HG03066 (cell line): Measurements from ENCODE around the gene EAPP.
A peak's percentile ranks its signal among the peaks of the same experiment; 100 is the strongest.
"Not testable (repeated sequence)": the region's sequence is repeated elsewhere in the genome, so short reads cannot be mapped to it uniquely, and the experiment has no call there.

Experiments
- ATAC-seq: cut with Tn5 transposase; IDR thresholded peaks from one replicate; pipeline ENCODE4 v1.9.1; 2021; ENCODE audit warnings: low read depth; ENCODE audit not compliant: unreplicated experiment

EAPP gene

DNA sequence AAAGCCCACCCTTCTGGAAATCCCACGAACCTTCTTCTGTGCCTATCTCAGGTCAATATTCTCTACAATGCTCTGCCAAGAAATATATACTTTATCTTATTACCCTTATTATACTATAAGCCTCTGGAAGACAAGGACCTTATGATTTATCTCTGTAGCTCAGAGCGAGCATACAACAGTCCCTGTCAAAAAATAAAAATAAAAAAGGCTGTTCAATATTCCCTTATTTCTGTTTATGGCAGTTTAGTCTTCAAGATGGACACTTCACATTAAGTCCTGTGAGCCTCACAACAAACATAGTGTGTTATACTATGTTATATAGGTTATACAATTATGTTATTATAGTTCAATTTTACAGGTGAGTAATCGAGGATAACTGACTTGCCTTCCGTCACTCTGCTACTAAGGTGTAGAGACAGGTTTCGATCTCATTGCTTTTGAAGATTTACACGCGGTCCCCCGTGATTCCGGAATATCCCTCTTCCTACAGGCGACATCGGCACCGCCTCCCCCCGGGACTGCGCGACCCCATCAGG is 562 bp downstream of the EAPP start:
- ATAC-seq: peak; percentile 14

DNA sequence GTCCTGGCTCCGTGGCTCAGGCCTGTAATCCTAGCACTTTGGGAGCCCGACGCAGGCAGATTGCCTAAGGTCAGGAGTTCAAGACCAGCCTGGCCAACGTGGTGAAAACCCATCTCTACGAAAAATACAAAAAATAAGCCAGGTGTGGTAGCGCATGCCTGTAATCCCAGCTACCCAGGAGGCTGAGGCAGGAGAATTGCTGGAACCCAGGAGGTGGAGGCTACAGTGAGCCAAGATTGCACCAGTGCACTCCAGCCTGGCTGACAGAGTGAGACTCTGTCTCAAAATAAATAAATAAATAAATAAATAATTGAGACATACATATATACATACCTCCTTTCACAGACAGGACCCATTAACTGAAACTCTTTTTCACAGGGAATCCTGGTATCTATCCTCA is 1.4 kb downstream of the EAPP start:
- not testable (repeated sequence) for ATAC-seq

DNA sequence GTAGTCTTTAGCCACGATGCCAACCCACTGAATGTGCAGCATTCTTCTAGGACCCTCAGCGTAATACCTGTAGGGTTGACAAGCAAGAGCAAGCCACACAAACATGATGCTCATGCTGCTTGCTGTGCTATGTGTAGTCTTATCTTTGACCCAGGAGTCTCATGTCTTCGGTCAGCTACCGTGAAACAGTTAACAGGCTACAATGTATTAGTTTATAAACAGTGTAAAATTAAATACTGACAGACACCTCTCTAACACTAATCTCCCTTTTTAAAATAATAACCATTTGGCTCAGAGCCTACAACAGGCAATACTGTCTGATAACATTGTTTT is 1.9 kb downstream of the EAPP start:
- no peak for ATAC-seq

DNA sequence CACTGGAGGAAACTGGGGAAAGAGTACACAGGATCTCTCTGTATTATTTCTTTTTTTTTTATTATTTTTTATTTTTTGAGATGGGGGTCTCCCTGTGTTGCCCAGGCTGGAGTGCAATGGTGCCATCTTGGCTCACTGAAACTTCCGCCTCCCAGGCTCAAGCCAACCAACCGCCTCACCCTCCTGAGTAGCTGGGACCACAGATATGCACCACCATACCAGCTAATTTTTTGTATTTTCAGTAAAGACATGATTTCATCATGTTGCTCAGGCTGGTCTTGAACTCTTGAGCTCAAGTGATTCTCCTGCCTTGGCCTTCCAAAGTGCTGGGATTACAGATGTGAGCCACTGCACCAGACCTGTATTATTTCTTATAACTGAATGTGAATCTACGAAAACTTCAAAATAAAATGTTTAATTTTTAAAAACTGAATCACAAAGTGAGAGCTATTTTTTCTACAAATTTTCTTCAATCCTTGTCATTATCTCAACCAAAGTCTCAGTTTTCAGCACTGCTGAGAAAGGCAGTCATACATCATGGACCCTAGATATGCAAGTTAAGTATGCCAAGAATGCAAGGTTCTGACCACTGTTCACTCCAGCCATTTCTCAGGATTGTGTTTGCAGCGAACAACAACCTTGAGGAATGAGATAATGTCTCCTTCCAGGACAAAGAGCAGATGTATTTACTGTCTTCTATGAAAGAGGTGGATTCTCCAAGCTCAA is 2.4 kb downstream of the EAPP start:
- no peak for ATAC-seq

DNA sequence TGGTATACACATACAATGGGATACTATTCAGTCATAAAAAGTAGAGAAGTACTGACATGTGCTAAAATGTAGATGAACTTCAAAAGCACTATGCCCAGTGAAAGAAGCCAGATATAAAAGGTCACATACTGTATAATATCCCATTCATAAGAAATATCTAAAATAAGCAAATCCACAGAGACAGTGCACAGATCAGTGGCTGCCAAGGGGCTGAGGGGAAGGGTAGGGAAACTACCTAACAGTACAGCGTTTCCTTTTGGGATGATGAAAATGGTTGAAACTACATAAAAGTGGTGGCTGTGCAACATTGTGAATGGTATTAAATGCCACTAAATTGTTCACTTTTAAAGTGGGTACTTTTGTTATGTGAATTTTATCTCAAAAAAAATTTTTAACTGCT is 11.9 kb downstream of the EAPP start:
- ATAC-seq: no peak

DNA sequence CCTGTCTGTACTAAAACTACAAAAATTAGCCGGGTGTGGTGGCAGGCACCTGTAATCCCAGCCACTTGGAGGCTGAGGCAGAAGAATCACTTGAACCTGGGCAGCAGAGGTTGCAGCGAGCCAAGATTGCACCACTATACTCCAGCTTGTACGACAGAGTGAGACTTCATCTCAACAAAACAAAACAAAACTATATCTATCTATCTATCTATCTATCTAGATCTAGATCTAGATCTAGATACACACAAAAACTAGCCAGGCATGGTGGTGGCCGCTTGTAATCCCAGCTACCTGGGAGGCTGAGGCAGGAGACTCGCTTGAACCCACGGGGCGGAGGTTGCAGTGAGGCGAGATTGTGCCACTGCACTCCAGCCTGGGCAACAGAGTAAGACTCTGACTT is 15.3 kb downstream of the EAPP start:
- ATAC-seq: not testable (repeated sequence)

DNA sequence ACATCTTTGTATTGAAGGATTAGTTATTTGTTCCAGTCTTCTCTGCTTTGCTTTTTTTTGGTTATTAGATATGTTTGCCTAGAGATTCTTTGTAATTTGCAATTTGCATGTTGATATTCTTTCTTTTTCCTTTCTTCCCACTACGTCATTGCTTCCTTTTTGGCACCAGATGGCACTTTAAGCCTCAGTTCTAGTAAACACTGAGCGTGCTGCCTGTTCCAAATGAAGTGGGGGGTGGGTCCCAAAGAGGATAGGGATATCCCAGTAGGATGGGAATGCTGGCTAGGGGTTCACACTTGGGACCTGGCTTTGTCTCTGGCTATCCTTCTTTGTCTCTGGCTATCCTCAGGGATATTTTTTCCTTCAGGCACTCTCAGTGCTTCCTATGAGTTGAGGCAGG is 17.0 kb downstream of the EAPP start:
- no peak for ATAC-seq

DNA sequence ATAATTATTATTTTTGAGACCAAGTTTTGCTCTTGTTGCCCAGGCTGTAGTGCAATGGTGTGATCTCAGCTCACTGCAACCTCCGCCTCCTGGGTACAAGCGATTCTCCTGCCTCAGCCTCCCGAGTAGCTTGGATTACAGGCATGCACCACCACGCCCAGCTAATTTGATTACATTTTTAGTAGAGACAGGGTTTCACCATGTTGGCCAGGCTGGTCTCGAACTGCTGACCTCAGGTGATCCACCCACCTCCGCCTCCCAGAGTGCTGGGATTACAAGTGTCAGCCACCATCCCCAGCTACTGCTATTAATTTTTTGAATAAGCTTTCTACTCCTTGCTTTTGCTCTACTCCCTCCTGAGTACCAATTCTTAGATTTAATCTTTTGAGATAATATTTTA is 18.4 kb downstream of the EAPP start:
- ATAC-seq: not testable (repeated sequence)

DNA sequence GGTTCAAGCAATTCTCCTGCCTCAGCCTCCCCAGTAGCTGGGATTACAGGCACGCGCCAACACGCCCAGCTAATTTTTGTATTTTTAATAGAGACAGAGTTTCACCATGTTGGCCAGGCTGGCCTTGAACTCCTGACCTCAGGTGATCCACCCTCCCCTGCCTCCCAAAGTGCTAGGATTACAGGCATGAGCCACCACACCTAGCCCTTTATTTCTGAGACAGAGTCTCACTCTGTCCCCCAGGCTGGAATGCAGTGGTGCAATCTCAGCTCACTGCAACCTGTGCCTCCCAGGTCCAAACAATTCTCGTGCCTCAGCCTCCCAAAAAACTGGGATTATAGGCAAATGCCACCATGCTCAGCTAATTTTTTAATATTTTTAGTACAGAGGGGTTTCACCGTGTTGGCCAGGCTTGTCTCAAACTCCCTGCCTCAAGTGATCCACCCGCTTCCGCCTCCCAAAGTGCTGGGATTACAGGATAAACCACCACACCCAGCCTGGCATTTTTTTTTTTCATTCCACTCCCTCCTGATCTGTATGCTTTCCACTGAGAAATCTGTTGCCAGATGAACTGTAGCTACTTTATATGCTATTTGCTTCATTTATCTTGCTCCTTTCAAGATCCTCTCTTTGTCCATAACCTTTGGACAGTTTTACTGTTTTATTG is 19.1 kb downstream of the EAPP start:
- ATAC-seq: not testable (repeated sequence)

DNA sequence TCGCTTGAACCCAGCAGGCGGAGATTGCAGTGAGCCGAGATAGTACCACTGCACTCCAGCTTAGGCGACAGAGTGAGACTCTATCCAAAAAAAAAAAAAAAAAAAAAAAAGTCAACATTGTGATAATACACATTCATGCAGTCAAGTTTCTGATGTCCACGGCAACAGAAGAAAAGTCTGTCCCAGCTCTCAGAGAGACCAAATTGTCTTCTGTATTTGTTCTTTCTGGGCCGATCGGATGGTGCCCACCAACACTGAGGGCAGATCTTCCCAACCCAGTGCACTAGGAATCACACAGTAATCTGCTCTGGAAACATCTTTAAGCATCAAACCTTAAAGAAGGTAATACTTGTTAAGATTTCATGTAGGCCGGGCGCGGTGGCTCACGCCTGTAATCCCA is 31.6 kb downstream of the EAPP start:
- no peak for ATAC-seq

DNA sequence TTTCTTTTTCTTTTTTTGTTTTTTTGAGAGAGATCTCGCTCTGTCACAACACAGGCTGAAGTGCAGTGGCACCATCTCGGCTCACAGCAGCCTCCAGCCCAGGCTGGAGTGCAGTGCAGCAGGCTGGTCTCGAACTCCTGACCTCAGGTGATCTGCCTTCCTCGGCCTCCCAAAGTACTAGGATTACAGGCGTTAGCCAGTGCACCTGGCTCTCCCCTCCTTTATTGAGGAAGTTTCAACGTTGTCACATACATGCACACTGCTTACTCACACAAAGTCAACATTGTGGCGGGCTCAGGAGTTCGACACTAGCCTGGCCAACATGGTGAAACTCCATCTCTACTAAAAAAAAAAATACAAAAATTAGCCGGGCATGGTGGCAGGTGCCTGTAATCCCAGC is 32.0 kb downstream of the EAPP start:
- ATAC-seq: no peak

DNA sequence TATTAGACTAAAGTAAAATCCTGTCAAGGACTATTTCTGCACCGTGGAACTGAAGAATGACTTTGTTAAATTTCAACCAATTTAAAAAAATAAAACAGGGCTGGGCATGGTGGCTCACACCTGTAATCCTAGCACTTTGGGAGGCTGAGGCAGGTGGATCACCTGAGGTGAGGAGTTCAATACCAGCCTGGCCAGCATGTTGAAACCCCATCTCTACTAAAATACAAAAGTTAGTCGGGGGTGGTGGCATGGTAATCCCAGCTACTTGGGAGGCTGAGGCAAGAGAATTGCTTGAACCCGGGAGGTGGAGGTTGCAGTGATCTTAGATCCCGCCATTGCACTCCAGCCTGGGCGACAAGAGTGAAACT is 34.4 kb downstream of the EAPP start:
- not testable (repeated sequence) for ATAC-seq

DNA sequence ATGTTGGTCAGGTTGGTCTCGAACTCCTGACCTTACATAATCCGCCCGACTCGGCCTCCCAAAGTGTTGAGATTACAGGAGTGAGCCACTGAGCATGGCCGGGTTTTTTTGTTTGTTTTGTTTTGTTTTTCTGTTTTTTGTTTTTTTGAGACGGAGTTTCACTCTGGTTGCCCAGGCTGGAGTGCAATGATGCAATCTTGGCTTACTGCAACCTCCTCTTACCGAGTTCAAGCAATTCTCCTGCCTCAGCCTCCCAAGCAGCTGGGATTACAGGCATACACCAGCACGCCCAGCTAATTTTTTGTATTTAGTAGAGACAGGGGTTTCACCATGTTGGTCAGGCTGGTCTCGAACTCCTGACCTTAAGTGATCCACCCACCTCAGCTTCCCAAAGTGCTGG is 35.5 kb downstream of the EAPP start:
- ATAC-seq: not testable (repeated sequence)

DNA sequence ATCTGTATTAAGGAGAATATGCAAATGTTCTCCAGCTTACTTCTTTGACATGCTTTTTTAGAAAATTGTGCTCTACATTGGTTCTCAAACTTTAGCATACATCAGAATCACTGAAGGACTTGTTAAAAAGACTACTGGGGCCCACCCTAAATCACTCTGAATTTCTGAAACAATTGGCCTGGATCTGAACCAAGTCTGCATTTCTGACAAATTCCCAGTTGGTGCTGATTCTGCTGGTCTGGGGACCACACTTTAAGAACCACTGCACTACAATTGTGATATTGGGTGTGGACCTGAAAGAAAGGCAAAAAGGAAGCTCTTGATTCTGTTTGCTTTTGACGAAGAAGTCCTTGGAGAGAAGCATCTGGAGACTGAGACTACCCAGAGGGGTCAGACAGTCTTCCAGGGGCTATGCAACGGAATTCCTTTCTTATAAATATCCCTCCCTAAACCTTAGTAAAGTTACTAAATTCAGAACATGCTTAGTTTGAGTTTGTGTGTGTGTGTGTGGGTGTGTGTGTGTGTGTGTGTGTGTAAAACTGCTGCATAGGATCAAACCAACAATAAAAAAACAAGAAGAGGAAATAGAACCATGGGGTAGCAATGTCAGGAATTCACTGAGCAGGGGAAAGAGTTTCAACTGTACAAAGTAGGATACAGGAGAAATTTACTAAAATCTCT is 36.8 kb downstream of the EAPP start:
- no peak for ATAC-seq

DNA sequence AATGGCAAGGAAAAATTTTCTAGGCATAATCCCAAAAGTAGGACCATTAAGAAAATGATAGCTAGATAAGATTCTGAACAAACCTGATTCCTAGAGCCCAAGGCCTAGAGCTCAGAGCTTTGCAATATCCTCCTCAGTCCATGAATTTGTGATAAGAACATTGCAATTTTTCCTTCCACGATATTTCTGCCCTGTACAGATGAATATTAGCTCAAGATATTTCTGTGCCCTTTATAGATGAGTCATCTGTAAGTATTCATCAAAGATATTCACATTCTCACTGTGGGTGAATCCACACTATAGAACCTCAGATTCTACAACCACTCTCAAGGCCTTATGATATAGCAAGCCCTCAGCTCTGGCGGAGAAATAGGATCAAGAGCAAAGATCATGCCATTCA is 37.5 kb downstream of the EAPP start:
- ATAC-seq: no peak

DNA sequence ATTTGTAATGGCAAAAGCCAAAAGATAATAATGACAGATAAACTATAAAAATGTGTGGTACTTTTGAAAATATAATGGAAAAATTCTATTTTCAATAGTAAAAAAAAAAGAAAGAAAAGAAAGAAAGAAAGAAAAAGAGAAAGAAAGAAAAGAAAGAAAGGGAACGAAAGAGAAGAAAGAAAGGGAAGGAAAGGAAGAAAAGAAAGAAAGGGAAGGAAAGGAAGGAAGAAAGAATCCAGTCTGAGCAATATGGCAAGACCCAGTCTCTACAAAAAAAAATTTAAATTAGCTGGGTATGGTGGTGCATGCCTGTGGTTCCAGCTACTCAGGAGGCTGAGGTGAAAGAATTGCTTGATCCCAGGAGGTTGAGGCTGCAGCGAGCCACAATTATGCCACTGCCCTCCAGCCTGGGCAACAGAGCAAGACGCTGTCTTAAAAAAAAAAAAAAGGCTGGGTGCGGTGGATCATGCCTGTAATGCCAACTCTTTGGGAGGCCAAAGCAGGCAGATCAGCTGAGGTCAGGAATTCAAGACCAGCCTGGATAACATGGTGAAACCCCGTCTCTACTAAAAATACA is 38.4 kb downstream of the EAPP start:
- ATAC-seq: no peak

DNA sequence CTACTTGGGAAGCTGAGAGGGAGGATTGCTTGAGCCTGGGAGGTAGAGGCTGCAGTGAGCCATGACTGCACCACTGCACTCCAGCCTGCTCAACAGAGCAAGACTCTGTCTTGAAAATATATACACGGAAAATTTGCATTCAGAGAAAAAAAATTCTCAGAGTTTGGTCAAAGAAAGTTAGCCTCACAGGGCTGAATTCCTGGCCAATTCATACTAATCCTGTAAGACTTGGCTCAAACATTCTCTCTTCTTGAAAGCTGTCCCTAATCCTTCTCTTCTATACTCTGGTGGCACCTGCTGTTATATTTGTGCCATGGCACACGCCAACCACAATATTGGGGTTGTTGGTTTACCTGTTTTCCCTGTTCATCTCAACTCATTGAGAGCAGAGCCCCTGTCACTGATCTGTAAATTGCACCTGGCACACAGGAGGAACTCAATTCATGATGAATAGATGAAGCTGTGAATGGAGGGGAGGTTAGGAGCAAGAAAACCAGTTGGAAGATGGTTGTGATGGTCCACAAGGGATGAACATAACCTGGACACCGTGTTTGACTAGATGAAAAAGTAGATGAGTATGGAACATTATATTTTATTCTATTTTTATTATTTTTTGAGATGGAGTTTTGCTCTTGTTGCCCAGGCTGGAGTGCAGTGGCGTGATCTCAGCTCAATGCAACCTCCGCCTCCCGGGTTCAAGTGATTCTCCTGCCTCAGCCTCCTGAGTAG is 40.7 kb downstream of the EAPP start:
- no peak for ATAC-seq

DNA sequence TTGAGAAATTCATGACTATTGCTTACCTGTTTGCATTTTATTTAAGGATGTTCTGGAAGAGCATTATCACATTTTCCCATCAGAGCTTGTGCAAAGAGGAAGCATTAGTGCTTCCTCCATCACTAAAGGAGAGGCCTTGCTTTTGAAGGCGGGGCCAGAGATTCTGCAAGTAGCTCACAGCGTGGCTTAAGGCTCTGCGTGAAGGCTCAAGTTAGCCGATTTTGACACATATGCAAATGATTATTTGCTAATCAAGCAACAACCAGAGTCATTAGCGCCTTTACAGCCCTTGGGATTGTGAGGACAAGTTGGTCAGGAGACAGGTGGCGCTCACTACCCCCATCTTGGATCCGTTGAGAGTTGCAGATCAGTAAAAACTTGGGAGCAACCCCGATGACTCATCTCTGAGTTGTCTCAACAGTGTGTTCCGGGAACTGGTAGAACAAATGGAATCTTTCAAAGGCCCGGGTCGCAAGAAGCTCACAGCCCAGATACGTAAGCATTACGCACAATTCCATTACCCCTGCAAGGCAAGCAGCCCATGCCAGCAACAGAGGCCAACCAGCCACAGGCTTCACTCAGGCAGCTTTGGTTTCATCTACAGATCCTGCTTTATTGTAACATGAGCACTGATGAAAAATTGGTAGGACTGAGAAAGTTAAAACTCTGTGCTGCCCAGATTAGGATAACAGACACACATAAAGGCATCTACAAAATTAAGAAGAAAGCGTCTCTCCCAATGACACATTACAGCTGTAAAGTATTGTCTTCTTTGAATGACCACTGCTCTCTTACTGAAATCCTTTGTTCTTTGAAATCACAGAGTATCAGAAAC is 42.6 kb downstream of the EAPP start:
- no peak for ATAC-seq

DNA sequence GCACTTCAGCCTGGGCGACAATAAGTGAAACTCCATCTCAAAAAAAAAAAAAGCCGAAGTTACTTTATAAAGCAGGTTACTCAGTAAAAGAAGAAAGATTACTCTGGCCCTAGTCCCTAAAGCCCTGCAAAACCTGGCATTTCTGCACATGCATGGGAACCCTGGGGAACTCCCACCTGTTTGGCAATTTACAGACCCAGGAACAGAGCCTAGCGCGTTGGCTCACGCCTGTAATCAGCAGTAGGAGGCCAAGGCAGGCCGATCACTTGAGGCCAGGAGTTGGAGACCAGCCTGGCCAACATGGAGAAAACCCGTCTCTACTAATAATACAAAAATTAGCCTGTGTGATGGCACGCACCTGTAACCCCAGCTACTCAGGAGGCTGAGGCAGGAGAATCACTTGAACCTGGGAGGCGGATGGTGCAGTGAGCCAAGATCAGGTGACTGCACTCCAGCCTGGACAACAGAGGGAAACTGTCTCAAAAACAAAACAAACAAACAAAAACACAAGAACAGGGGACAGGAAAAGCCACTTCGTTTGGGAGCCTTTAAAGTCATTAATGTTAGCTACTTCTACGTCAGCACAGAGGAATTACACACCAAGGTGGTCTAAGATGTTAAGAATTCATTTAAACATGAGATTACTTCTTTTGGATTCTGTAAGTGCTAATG is 43.4 kb downstream of the EAPP start:
- no peak for ATAC-seq
